Tibial nerve (tissue), 4 donors: ENCODE results near the gene SEMA3F. TPM values are rescaled to one million over a fixed set of nuclear protein-coding genes. Genes with fewer than 3 reads are reported as not detected.

Experiments
- DNase-seq, 2 donors: peaks; one replicate each; pipeline ENCODE4 v3.0.0-alpha.2; 2019; ENCODE audit warnings: low spot score in 2 of 2
- H3K27ac ChIP-seq, 4 donors: fragments of 200-600 bp; sonication (generic) in 3 of 4; one replicate each; pipeline ENCODE4 v1.5.1; 2017 to 2019; ENCODE audit warnings: mild to moderate bottlenecking in 1 of 4
- H3K27me3 ChIP-seq, 2 donors: fragments of 200-600 bp; sonication (generic) in 1 of 2; one replicate each; pipeline versions ENCODE4 v1.5.1 to v1.6.0; 2017 to 2019
- H3K36me3 ChIP-seq, 3 donors: fragments of 200-600 bp; sonication (generic); one replicate each; pipeline ENCODE4 v1.5.1; 2018 to 2019
- H3K4me1 ChIP-seq, 4 donors: fragments of 200-600 bp; sonication (generic) in 3 of 4; one replicate each; pipeline ENCODE4 v1.5.1; 2017 to 2019
- H3K4me3 ChIP-seq, 4 donors: fragments of 200-600 bp; sonication (generic) in 3 of 4; one replicate each; pipeline ENCODE4 v1.5.1; 2017 to 2019; ENCODE audit warnings: mild to moderate bottlenecking in 1 of 4, moderate library complexity in 1 of 4
- H3K9me3 ChIP-seq, 4 donors: fragments of 200-600 bp; sonication (generic) in 3 of 4; one replicate each; pipeline ENCODE4 v1.5.1; 2017 to 2019
- CTCF ChIP-seq, 5 experiments: fragments of 200-600 bp in 3 of 5; fragments of 450-650 bp in 2 of 5; sonication (generic) in 3 of 5; IDR thresholded peaks; one replicate each; pipeline ENCODE4 v1.5.1; 2016 to 2019; ENCODE audit warnings: antibody characterized with exemption in 5 of 5, mild to moderate bottlenecking in 3 of 5, moderate library complexity in 2 of 5
- EP300 ChIP-seq, 2 donors: sonication (generic); formaldehyde crosslinking; IDR thresholded peaks; one replicate each; pipeline ENCODE4 v1.6.1; 2017; ENCODE audit warnings: antibody characterized with exemption in 2 of 2, mild to moderate bottlenecking in 1 of 2
- POLR2A ChIP-seq, 2 donors: fragments of 450-650 bp; IDR thresholded peaks; one replicate each; pipeline ENCODE4 v1.6.1; 2017; ENCODE audit warnings: antibody characterized with exemption in 2 of 2, mild to moderate bottlenecking in 2 of 2, moderate library complexity in 2 of 2
- WGBS, 2 donors: methylation state at CpG; one replicate each; pipeline ENCODE4 v1.1.5; 2018; 5-methylcytosine and 5-hydroxymethylcytosine counted together
- total RNA-seq, 4 donors: library from RNA; depleted of rRNA; stranded (reverse); fragments of >200 nt; gene quantifications; one replicate each; pipeline ENCODE4 v1.1.0, GENCODE V29; 2016

SEMA3F gene
- total RNA-seq, 4 donors from 2014 or later, result 14.4 to 58.5 (median 17.4) TPM

- no peak overlapping the region for H3K27ac ChIP-seq
- no peaks in the 10 kb centered on the region for H3K9me3 ChIP-seq
- peaks cover 0 to 57% (median 7%) of the 10 kb centered on the region in 4 donors for H3K4me1 ChIP-seq
- H3K27me3 ChIP-seq, result no peaks in the 10 kb centered on the region
- no peak overlapping the region for H3K4me3 ChIP-seq
- DNase-seq, result no peak
- no peak for TF ChIP-seq CTCF (IDR thresholded peaks at IDR 0.05)
- H3K36me3 ChIP-seq, result peaks cover 0 to 37% (median 11%) of the 10 kb centered on the region in 3 donors
- 67 to 74% methylated on average over 14 of the region's 14 CpGs for WGBS, 2 donors
These were observed 32.3 kb upstream of the SEMA3F start for GRCh38 chr3:50122661-50123391.

GRCh38 chr3:50123394-50124051, 31.6 kb upstream of the SEMA3F start:
- Histone ChIP-seq H3K36me3 (peaks cover 0 to 30% (median 4%) of the 10 kb centered on the region in 3 donors), H3K9me3 (no peaks in the 10 kb centered on the region), H3K27ac (no peak overlapping the region), H3K4me1 (peaks cover 0 to 57% (median 7%) of the 10 kb centered on the region in 4 donors), H3K4me3 (no peak overlapping the region), H3K27me3 (no peaks in the 10 kb centered on the region)
- WGBS, 2 donors, result 70 to 73% methylated on average over 4 of the region's 4 CpGs
- DNase-seq, result no peak
- TF ChIP-seq POLR2A (IDR thresholded peaks at IDR 0.05) (no peak), EP300 (IDR thresholded peaks at IDR 0.05) (no peak), CTCF (IDR thresholded peaks at IDR 0.05) (no peak)

- TF ChIP-seq EP300 (IDR thresholded peaks at IDR 0.05) (no peak), POLR2A (IDR thresholded peaks at IDR 0.05) (no peak), CTCF (IDR thresholded peaks at IDR 0.05) (no peak)
- Histone ChIP-seq H3K27ac (no peak overlapping the region), H3K4me1 (peaks cover 0 to 57% (median 7%) of the 10 kb centered on the region in 4 donors), H3K4me3 (no peak overlapping the region), H3K36me3 (peaks cover 0 to 23% (median 0%) of the 10 kb centered on the region in 3 donors), H3K9me3 (no peaks in the 10 kb centered on the region), H3K27me3 (no peaks in the 10 kb centered on the region)
- DNase-seq, result no peak
- WGBS, 2 donors, result 36 to 38% methylated on average over 15 of the region's 15 CpGs
These were observed 30.9 kb upstream of the SEMA3F start for GRCh38 chr3:50124052-50124799.

- Histone ChIP-seq H3K9me3 (no peaks in the 10 kb centered on the region), H3K27me3 (no peaks in the 10 kb centered on the region), H3K36me3 (peaks cover 0 to 18% (median 0%) of the 10 kb centered on the region in 3 donors), H3K4me3 (no peak overlapping the region), H3K27ac (no peak overlapping the region), H3K4me1 (peaks cover 0 to 57% (median 7%) of the 10 kb centered on the region in 4 donors)
- 25 to 29% methylated on average over 12 of the region's 12 CpGs for WGBS, 2 donors
- DNase-seq, result no peak
- TF ChIP-seq CTCF (IDR thresholded peaks at IDR 0.05), result no peak
- no peak for TF ChIP-seq POLR2A (IDR thresholded peaks at IDR 0.05)
- no peak for TF ChIP-seq EP300 (IDR thresholded peaks at IDR 0.05)
These were observed 30.3 kb upstream of the SEMA3F start for GRCh38 chr3:50124800-50125178.
